NCI-H146 treated with DMSO at 0.1 percent for 48 hours (cell line): Measurements from ENCODE around the gene WASHC2A.
"Not testable (repeated sequence)": the region's sequence is repeated elsewhere in the genome, so short reads cannot be mapped to it uniquely, and the experiment has no call there.

Experiments used
- DNase-seq: peaks from one replicate; lab custom pipeline; 2025; ENCODE audit not compliant: unreplicated experiment; lab: John Stamatoyannopoulos, UW

Gene WASHC2A

DNA sequence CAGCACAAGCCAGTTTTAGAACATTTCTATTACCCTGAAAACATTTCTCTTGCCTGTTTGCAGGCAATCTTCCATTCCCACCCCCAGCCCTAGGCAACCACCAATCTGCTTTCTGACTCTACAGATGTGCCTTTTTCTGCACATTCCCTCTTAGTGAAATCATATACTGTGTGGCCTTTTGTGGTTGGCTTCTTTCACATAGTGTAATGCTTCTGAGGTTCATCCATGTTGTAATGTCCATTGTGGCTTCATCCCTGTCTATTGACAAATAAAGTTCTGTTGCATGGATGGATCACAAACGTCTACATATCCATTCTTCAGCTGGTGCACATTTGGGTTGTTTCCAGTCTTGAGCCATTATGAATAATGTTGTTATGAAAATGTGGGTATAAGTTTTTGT lies 77.8 kb downstream of the WASHC2A start:
- not testable (repeated sequence) for DNase-seq

DNA sequence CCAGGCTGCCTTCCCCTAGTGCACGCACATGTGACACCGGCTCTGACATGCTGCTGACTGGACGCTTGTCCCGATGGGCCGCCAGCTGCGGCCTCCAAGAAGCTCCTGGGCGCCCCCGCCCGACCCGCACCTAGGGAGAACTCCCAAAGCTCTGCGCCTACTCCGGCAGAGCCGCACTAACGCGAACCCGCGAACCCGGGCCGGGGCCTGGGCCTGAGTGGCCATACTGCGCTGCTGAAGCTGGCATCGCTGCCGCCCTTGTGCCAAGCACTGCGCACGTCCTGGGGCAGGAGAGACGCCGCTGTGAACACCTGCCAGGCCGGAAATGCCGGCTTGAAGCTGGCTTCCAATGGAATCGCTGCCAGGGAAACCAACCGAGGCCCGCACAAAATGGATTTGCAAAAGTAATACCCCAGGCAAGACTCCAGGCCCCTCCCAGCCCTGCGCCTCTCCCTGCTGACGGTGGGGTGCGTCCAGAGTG lies 85.1 kb downstream of the WASHC2A start:
- DNase-seq: peak; percentile 12

DNA sequence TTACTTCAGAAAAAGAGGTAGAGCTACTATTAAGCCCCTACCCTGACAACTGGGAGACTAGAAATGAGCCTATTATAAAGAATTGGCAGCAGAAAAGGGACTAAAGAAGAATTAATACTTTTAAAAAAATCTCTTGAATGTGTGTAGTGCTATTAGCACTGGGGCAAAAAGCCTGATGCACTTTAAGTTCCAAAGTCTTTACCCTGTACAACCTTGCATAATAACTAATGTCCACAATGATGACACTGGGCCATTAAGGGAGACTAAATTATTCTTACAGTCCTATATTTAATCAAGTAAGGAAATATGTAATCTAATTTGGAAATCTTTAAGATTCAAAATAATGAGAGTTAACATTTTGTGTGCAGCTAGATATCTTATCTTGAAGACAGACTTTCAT lies 90.1 kb downstream of the WASHC2A start:
- not testable (repeated sequence) for DNase-seq

DNA sequence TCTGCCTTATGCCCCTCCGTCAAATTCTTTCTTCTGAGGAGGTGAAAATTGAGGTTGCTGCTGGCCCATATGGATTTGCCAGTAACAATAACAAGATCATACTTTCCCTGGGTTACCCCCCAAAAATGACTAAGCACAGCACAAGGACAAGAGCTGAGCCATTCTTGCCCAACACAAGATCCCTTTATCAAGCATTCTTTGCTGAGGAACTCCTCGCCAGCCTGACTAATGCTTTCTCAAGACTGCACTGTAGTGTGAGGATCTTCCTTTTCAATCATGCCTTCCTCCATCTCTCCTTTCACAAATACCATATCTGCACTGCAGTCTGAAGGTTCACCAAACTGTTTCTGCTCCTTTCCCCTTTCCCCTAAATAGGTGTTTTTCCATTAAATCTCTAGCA lies 92.1 kb downstream of the WASHC2A start:
- DNase-seq: not testable (repeated sequence)

DNA sequence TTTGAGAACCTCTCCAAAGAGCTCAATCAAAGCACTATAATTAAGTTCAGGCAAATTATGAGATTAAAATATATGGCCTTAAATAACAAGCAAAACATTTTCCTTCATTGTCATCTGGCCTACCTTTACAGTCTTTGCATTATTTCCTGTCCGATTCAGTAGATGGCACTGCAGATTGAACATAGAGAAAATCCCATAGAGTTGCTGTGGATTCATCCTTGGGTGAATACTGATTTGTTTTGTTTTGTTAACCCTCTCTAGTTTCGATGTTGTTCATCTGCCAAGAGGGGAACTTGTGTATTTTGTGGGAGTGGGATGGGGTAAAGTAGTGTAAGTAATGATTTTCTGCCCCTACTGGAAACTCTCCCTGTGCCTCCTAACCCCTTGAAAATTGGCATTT lies 97.3 kb downstream of the WASHC2A start:
- not testable (repeated sequence) for DNase-seq

DNA sequence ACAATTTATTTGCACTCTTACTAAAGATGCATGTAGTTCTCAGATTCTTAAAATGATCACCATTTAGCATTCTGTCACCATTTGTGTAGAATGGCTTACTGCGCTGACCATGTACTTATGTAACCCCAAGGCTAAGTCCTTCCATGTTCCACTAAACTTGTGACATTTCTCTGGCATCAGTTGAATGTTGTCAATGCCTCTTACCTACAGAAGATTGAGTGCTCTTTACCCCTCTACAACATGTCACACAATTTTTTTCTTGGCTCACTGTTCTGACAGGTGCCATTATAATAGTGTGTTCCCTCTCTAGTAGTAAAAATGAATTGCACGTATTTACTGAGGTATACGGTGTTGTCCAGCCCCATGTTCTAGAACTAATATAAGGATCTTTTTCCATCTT lies 100.1 kb downstream of the WASHC2A start:
- not testable (repeated sequence) for DNase-seq

DNA sequence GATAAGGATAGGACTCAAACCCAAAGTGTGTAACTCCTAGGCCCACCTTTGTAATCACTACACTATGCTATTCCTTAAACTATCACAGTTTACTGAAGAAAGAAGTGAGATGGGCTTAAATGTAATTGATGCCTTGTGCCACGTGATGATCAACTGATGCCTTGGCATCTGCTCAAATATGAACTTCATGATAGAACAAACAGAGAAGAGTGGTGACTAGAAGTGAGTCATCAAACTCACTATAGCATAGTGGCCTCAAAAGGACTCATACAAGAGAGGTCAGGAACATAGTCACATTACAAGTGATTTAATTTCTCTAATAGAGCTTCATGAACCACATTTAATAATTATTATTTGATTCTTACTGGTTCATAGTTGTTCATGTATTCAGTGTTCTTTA lies 101.8 kb downstream of the WASHC2A start:
- DNase-seq: not testable (repeated sequence)

DNA sequence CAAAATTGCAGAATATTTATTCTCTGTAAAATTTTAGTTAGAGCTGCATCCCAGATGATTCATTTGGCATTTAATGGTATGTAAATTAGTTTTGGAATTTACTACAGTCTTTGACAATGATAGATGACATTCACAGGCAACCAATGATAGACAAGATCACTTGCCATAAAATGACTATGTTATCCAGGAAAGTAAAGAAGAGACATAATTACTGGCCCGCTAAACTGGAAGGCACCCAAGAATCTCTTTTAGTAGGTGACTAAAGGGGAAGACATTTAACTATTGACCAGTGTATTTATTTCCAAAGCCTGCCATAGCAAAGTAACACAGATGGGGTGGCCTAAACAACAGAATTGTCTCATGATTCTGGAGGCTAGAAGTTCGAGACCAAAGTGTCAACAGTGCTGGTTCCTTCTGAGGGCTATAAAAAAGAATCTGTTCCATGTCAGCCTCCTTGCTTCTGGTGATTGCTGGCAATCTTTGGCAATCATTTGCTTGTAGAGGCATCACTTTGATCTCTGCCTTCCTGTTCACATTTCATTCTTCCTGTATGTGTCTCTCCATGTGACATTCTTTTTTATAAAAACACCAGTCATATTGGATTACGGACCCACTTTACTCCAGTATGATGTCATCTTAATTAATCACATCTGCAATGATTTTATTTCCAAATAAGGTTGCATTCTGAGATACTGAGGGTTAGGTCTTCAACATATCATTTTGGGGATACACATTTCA lies 107.2 kb downstream of the WASHC2A start:
- DNase-seq: not testable (repeated sequence)
